MM.1S (cell line): ENCODE data around the gene TBL1X.

Experiments used
- EZH2 ChIP-seq: fragments of 300-600 bp; sonication (generic); optimal IDR thresholded peaks from 2 replicates; pipeline ENCODE3; 2017; ENCODE audit warnings: low read depth, mild to moderate bottlenecking, antibody characterized with exemption, low read length, mixed read lengths
- TF ChIP-seq, protein P1 (sequence below): fragments of 300-600 bp; sonication (generic); IDR thresholded peaks from 2 replicates; pipeline ENCODE4 v1.5.1; 2016; ENCODE audit warnings: antibody characterized with exemption, low read length, mixed read lengths

DNA sequence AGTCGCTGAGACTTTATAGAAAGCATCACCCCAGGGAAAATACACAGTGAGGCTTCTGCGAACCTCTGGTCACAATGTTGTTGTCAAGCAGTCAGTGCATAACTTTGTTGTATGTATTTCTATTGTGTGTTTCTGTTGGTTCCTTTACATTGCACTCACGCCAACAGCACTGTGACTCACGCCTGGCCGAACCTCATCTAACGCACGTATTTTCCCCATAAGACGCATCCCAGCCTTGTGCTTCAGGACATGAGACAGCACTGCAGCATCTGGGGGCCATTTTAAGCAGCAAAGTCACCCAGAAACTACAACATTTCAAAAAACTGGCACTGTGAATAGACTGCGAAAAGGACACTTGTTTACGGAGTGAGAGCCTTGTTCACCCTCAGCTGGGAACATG lies 30.6 kb downstream of the TBL1X start:
- TF ChIP-seq, protein P1, sequence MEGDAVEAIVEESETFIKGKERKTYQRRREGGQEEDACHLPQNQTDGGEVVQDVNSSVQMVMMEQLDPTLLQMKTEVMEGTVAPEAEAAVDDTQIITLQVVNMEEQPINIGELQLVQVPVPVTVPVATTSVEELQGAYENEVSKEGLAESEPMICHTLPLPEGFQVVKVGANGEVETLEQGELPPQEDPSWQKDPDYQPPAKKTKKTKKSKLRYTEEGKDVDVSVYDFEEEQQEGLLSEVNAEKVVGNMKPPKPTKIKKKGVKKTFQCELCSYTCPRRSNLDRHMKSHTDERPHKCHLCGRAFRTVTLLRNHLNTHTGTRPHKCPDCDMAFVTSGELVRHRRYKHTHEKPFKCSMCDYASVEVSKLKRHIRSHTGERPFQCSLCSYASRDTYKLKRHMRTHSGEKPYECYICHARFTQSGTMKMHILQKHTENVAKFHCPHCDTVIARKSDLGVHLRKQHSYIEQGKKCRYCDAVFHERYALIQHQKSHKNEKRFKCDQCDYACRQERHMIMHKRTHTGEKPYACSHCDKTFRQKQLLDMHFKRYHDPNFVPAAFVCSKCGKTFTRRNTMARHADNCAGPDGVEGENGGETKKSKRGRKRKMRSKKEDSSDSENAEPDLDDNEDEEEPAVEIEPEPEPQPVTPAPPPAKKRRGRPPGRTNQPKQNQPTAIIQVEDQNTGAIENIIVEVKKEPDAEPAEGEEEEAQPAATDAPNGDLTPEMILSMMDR: no peak
- TF ChIP-seq EZH2: no peak
